Measurements from ENCODE around the gene AGBL3.

DNA sequence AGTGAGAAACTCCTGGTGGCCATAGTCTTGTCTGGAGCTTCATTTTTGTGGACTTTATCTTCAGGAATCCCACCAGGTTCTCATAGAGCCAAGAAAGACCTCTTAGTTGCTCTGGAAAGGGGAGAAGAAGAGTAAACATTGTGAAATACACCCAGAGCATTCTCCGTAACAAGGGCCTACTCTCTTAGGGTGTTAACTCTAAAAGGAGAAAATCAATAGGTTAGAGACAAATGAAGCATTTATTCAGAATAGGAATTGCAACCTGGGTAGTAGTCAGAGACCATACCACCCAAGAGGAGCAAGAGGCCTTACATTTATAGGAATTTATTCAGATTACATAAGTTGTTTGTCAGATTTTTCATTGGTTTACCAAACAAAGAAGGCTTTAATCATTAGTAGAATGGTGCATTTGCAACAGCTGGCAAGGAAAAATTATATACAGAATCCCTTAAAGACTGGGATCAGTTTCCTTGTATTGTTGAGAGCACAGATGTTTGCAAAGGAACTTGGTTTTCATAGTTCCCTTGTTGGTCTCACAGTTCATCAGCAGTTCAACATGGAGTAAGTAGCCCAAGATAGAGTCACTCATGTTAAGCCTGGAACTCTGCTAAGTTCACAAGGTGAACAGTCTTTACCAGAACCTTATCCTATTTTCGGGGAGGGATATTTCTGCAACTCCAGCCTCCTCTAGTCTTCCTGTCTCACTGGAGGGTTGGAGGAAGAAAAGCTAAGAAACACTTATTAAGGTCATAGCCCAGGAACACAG, 108.3 kb downstream of the AGBL3 start:
- TF ChIP-seq EZH2 (IDR thresholded peaks at IDR 0.05) (no peak), CTCF (IDR thresholded peaks at IDR 0.05) (no peak), EZH2phosphoT487 (IDR thresholded peaks at IDR 0.05) (no peak)
